Esophagus (tissue), 2 donors: ENCODE data around the gene PIEZO2. TPM values are rescaled to one million over a fixed set of nuclear protein-coding genes. Genes with fewer than 3 reads are reported as not detected.

Source experiments
- H3K27ac ChIP-seq, 2 donors: one replicate each; pipeline ENCODE4 v1.5.1; 2013; ENCODE audit warnings: low read depth in 2 of 2, mild to moderate bottlenecking in 2 of 2, inconsistent platforms in 1 of 2, low read length in 1 of 2, moderate library complexity in 1 of 2
- H3K27me3 ChIP-seq, 2 donors: one replicate each; pipeline ENCODE4 v1.6.1; 2013; ENCODE audit warnings: low read length in 2 of 2, control low read depth in 1 of 2, mild to moderate bottlenecking in 1 of 2; ENCODE audit not compliant: insufficient read depth in 2 of 2, control insufficient read depth in 1 of 2
- H3K36me3 ChIP-seq, 2 donors: one replicate each; pipeline ENCODE4 v1.6.1; 2013; ENCODE audit warnings: low read length in 1 of 2; ENCODE audit not compliant: control insufficient read depth in 2 of 2, insufficient read depth in 2 of 2
- H3K4me1 ChIP-seq, 2 donors: one replicate each; pipeline ENCODE4 v1.6.1; 2013; ENCODE audit warnings: low read length in 1 of 2; ENCODE audit not compliant: control insufficient read depth in 2 of 2, insufficient read depth in 2 of 2
- H3K4me3 ChIP-seq, 2 donors: one replicate each; pipeline ENCODE4 v1.5.1; 2013; ENCODE audit warnings: low read length in 2 of 2, mild to moderate bottlenecking in 2 of 2, low read depth in 1 of 2, moderate library complexity in 1 of 2
- H3K9me3 ChIP-seq, 2 donors: one replicate each; pipeline ENCODE4 v1.6.1; 2013; ENCODE audit warnings: mild to moderate bottlenecking in 2 of 2, low read depth in 1 of 2, low read length in 1 of 2, moderate library complexity in 1 of 2; ENCODE audit not compliant: control insufficient read depth in 2 of 2, insufficient read depth in 1 of 2
- WGBS, 2 donors: extraction: QIAGEN DNeasy Blood & Tissue Kit; methylation state at CpG; one replicate each; pipeline ENCODE4 v1.1.7; 2013; 5-methylcytosine and 5-hydroxymethylcytosine counted together
- polyA plus RNA-seq, 2 donors: library from polyadenylated mRNA; stranded (reverse); fragments of 200-250 nt; gene quantifications; one replicate each; pipeline ENCODE4 v1.2.3, GENCODE V29; 2013
- donor health status: healthy with polysubstance abuse.
- donor health status: Bipolar disorder and iron deficiency.

Gene PIEZO2
- polyA plus RNA-seq, 2 donors, result 0.37 to 0.66 TPM

GRCh38 chr18:11154368-11154989 lies 5.1 kb upstream of the PIEZO2 start:
- 18 to 21% methylated on average over 2 of the region's 2 CpGs for WGBS, 2 donors
- H3K27ac ChIP-seq, result no peak overlapping the region
- H3K4me1 ChIP-seq, result peaks cover 0 to 3% of the 10 kb centered on the region in 2 donors
- no peaks in the 10 kb centered on the region for H3K36me3 ChIP-seq
- no peak overlapping the region for H3K4me3 ChIP-seq
- H3K27me3 ChIP-seq, result no peaks in the 10 kb centered on the region
- H3K9me3 ChIP-seq, result no peaks in the 10 kb centered on the region

DNA sequence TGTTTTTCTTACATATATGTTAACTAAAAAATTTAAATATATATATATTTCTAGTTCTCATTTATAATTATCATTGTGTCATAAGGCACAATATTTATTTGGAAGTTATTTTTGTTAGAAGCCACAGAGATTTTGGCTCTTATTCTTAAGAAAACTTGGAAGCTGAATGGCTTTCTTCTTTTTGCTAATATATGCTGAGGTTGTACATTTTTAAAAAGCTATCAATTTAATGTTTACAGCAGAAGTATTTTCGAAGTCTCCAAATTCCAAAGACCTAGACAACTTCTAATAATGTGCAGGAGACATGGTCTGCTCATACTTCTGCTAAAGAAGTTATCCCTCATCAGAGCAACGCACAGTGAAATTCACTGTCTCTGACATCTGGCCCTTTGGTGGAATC lies 3.7 kb upstream of the PIEZO2 start:
- Histone ChIP-seq H3K27me3 (no peaks in the 10 kb centered on the region), H3K4me1 (peaks cover 0 to 8% of the 10 kb centered on the region in 2 donors), H3K9me3 (no peaks in the 10 kb centered on the region), H3K27ac (no peak overlapping the region), H3K36me3 (no peaks in the 10 kb centered on the region), H3K4me3 (no peak overlapping the region)
- WGBS, 2 donors, result 76 to 78% methylated on average over 2 of the region's 2 CpGs

GRCh38 chr18:11150271-11150615 lies 874 bp upstream of the PIEZO2 start:
- Histone ChIP-seq H3K9me3 (peaks cover 0 to 3% of the 10 kb centered on the region in 2 donors), H3K4me1 (peaks cover 0 to 8% of the 10 kb centered on the region in 2 donors), H3K27ac (no peak overlapping the region), H3K27me3 (peaks cover 0 to 5% of the 10 kb centered on the region in 2 donors), H3K36me3 (no peaks in the 10 kb centered on the region), H3K4me3 (no peak overlapping the region)
- 72 to 74% methylated on average over 5 of the region's 5 CpGs for WGBS, 2 donors

DNA sequence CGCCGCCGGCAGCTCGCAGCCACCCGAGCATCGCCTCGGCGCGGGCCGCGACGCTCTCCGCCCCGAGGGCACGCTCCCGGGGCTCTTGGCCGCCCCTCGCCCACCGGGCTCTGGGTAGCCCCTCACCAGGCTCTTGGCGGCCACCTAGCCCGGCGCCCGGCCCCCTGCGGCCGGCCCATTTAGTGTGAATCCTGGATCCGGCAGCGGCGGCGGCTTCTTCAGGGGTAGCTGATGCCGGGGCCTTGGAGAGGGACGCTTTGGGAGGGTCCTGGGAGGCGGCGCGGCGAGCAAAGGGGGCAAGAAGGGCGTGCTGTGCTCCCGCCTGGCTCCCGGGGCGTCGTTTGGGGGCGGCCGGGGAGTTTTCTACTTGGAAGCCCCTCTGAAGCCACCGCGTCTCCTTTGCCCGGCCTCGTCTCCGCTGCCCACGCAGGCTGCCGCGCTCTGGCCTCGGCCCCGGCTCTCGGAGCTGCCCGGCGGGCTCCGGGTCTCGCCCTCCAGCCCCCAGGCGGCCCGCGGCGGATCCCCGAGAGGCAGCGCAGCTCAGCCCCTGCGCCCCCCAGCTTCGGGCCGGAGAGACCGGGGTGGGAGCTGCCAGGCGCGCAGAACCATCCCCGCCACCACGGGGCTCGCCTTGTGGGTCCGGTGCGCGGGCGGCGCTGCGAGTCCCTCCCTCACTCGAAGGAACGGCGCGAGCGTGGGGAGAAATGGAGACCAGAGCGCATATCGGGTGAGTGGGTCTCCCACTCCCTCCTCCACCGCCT lies 509 bp downstream of the PIEZO2 start:
- Histone ChIP-seq H3K27me3 (peaks cover 0 to 5% of the 10 kb centered on the region in 2 donors), H3K27ac (peak overlapping the region in 1 of 2 donors; percentile 21), H3K9me3 (peaks cover 0 to 3% of the 10 kb centered on the region in 2 donors), H3K4me3 (peak overlapping the region; percentile 41 to 48), H3K4me1 (peaks cover 0 to 8% of the 10 kb centered on the region in 2 donors), H3K36me3 (no peaks in the 10 kb centered on the region)
- 3% methylated on average over 62 to 86 of the region's 86 CpGs for WGBS, 2 donors

DNA sequence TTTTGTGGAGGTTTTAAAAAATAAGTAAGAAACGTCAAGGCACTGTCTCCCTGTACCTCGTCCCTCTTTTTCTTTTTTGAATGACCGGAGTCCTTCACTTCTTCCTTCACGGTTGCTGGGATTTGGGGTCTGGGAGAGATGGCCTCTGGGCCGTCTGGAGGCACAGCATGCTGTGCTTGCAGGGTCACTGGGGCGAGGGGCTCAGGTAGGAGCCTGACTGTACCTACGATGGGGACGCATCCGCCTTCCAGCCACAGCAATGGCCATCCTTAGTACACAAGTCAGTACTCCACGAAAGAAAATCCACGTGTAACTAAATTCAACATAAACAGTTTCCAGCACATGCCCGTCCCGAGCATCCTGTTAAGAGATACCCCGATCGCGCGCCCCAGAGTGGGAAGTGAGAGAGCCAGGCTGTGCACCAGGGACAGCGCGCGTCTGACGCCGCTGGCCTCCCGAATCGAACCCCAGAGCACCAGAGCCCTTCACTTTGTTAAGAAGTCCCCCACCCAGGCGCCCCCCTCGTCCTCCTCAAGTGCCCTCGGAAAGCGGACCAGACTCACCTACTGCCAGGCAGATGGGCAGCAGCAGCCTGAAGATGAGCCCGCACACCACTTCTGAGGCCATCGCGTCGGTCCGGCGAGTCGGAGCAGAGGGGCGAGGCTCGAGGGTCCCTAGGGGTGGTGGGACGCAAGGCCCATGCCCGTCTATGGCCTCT lies 1.2 kb downstream of the PIEZO2 start:
- H3K36me3 ChIP-seq, result no peaks in the 10 kb centered on the region
- 11 to 13% methylated on average over 34 to 39 of the region's 39 CpGs for WGBS, 2 donors
- peaks cover 0 to 3% of the 10 kb centered on the region in 2 donors for H3K9me3 ChIP-seq
- peaks cover 0 to 5% of the 10 kb centered on the region in 2 donors for H3K27me3 ChIP-seq
- peak overlapping the region in 1 of 2 donors; percentile 9 for H3K27ac ChIP-seq
- H3K4me3 ChIP-seq, result peak overlapping the region; percentile 41 to 48
- peaks cover 0 to 8% of the 10 kb centered on the region in 2 donors for H3K4me1 ChIP-seq

GRCh38 chr18:11147371-11147951 lies 1.9 kb downstream of the PIEZO2 start:
- H3K36me3 ChIP-seq, result no peaks in the 10 kb centered on the region
- H3K9me3 ChIP-seq, result peaks cover 0 to 3% of the 10 kb centered on the region in 2 donors
- H3K27me3 ChIP-seq, result peaks cover 0 to 5% of the 10 kb centered on the region in 2 donors
- no peak overlapping the region for H3K27ac ChIP-seq
- H3K4me1 ChIP-seq, result peaks cover 0 to 8% of the 10 kb centered on the region in 2 donors
- H3K4me3 ChIP-seq, result peak overlapping the region in 1 of 2 donors; percentile 12
- WGBS, 2 donors, result 20 to 24% methylated on average over 23 of the region's 23 CpGs

GRCh38 chr18:11146947-11147345 lies 2.4 kb downstream of the PIEZO2 start:
- Histone ChIP-seq H3K4me3 (peak overlapping the region in 1 of 2 donors; percentile 12), H3K36me3 (no peaks in the 10 kb centered on the region), H3K27ac (no peak overlapping the region), H3K27me3 (peaks cover 0 to 5% of the 10 kb centered on the region in 2 donors), H3K9me3 (peaks cover 0 to 3% of the 10 kb centered on the region in 2 donors), H3K4me1 (peaks cover 0 to 8% of the 10 kb centered on the region in 2 donors)
- 38 to 47% methylated on average over 15 of the region's 15 CpGs for WGBS, 2 donors

DNA sequence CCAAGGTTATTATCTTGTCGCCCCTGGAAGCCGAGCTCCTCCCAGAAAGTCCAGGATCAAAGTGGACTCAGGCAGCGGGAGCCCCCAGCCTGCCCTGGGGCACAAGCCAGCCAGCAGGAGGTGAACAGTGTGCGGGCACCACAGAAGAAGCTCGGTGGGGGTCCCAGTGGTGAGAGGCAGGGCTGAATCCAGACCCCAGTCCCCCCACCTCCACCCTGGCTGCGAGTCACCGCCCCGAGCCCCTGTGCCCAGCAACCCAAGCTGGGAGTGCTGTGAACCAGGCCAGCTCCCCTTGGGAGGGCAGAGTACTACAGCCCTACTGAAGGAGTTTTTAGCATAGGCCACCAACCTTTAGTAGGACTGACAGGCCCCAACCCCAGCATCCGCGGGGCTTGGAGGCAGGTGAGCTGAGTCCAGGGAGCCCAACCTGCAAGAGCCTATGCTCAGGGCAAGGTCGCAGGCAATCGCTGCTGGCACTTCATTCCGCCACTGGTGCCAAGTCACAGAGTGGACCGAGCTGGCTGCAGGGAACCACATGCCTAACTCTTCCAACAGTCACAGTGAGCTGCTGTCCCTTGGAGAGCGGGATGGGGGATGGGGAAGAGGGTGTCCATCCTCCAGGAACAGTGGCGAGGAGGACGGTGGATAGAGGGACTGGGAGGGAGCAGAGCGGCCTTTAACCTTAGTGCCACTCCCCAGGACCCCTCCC lies 3.0 kb downstream of the PIEZO2 start:
- peaks cover 0 to 5% of the 10 kb centered on the region in 2 donors for H3K27me3 ChIP-seq
- no peak overlapping the region for H3K4me3 ChIP-seq
- 64 to 65% methylated on average over 18 of the region's 18 CpGs for WGBS, 2 donors
- H3K36me3 ChIP-seq, result no peaks in the 10 kb centered on the region
- no peak overlapping the region for H3K27ac ChIP-seq
- peaks cover 0 to 3% of the 10 kb centered on the region in 2 donors for H3K9me3 ChIP-seq
- H3K4me1 ChIP-seq, result peaks cover 0 to 8% of the 10 kb centered on the region in 2 donors
